ENCODE results near the gene ANKRD31. TPM values are rescaled to one million over a fixed set of nuclear protein-coding genes. Genes with fewer than 3 reads are reported as not detected.

Gene ANKRD31
- total RNA-seq, 1 experiment from 2014 or later = 0.11 TPM

DNA sequence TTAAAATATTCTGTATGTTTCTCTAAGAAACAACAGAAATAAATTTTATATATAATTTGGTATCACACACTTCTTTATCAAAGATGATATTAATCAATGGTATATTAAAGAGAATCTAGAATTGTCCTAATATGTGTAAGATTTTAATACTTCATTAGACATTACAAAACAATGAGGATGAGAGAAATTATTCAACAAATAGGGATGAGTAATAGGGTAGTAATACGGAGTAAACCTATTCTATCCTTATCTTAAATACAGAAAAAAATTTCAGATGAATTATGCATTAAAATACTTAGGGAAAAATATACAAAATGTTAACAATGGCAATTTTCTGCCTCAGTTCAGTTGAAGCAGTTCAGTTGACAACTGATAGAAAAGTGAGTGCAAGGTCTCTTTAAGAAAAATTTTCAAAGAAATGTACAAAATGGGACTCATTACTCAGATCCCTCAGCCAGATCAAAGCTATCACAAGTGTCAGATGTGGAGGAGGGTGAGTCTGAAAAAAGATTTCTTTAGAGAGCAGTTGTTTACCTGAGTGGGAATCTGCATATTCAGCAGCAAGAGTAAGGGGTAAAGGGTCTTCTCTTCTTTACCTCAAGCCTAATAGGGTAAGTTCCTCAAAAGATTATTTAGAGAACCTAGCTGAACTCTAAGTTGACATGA, 127.6 kb downstream of the ANKRD31 start:
- H2BK15ac ChIP-seq (ENCODE audit: low read depth, low read length) = no peak overlapping the region
- no peaks in the 10 kb centered on the region for H3K9me3 ChIP-seq (ENCODE audit: control insufficient read depth, low read depth, low read length)
- no peak overlapping the region for H3K14ac ChIP-seq (ENCODE audit: insufficient read depth, low read length)
- Mint-ChIP-seq H3K9me3 (no peaks in the 10 kb centered on the region), H3K27me3 (ENCODE audit: low read depth) (no peaks in the 10 kb centered on the region; the same call in 1 of the 2 replicates), H3K36me3 (ENCODE audit: insufficient read depth in 1 of 3, low read depth in 3 of 3) (no peaks in the 10 kb centered on the region), H3K4me1 (no peaks in the 10 kb centered on the region; a peak in 1 of 4 replicates), H3K4me3 (no peak overlapping the region), H3K27ac (no peak overlapping the region)
- WGBS (ENCODE audit: extremely low coverage, insufficient read length, low lambda C conversion rate) = no CpG with 5 or more reads among the region's 1 CpG
- no peaks in the 10 kb centered on the region for H4K20me1 ChIP-seq (ENCODE audit: control insufficient read depth, insufficient read depth, insufficient read length)
- H3K27me3 ChIP-seq (ENCODE audit: insufficient read depth, low read length) = no peaks in the 10 kb centered on the region
- no peak for DNase-seq
- H2AK5ac ChIP-seq (ENCODE audit: insufficient read length, low read length) = no peak overlapping the region
- no peak overlapping the region for H2BK120ac ChIP-seq (ENCODE audit: low read depth, low read length, poor library complexity, severe bottlenecking)
- H3K79me1 ChIP-seq (ENCODE audit: insufficient read depth, low read depth, low read length, poor library complexity, severe bottlenecking) = no peaks in the 10 kb centered on the region
- H3K4me2 ChIP-seq (ENCODE audit: insufficient read depth, insufficient read length, low read length) = no peak overlapping the region
- H3K18ac ChIP-seq (ENCODE audit: insufficient read length, low read depth, low read length) = no peak overlapping the region
- H4K91ac ChIP-seq (ENCODE audit: insufficient read length, low read depth, low read length) = no peak overlapping the region
- no peak overlapping the region for H3K4ac ChIP-seq (ENCODE audit: low read depth, low read length)
- no peak overlapping the region for H3K27ac ChIP-seq (ENCODE audit: insufficient read length, low read depth, low read length)
- no peak overlapping the region for H2AFZ ChIP-seq (ENCODE audit: low read length)
- H3K56ac ChIP-seq (ENCODE audit: insufficient read length, low read depth, low read length) = no peak overlapping the region
- H4K5ac ChIP-seq (ENCODE audit: insufficient read length, low read depth, low read length) = no peak overlapping the region
- no peak overlapping the region for H3K23ac ChIP-seq (ENCODE audit: insufficient read length, low read depth, low read length)
- H4K8ac ChIP-seq (replicated peaks; ENCODE audit: insufficient read length, low read depth, low read length) = no peak overlapping the region
- H3K23me2 ChIP-seq (ENCODE audit: insufficient read length, low read depth, low read length, poor library complexity, severe bottlenecking) = no peaks in the 10 kb centered on the region
- no peak overlapping the region for H3K9ac ChIP-seq (ENCODE audit: extremely low read depth, insufficient read length, low read length)
- no peak overlapping the region for H2BK5ac ChIP-seq (ENCODE audit: insufficient read length, low read length)
- H3K4me1 ChIP-seq (ENCODE audit: insufficient read depth, low read length) = no peaks in the 10 kb centered on the region
- no peaks in the 10 kb centered on the region for H3K79me2 ChIP-seq (ENCODE audit: insufficient read depth, low read length)
- no peak overlapping the region for H3T11ph ChIP-seq (ENCODE audit: low read length)
- TF ChIP-seq CTCF (conservative IDR thresholded peaks at IDR 0.05) = no peak
- no peak overlapping the region for H2BK20ac ChIP-seq (ENCODE audit: low read depth, low read length, poor library complexity, severe bottlenecking)
- H2BK12ac ChIP-seq (ENCODE audit: insufficient read length, low read depth, low read length) = no peak overlapping the region
